ENCODE measurements around the gene RPEL1.
"Not testable (repeated sequence)": the region's sequence is repeated elsewhere in the genome, so short reads cannot be mapped to it uniquely, and the experiment has no call there.

RPEL1 gene

GRCh38 chr10:103235775-103236174 lies 9.9 kb upstream of the RPEL1 start:
- no peak for DNase-seq (ENCODE audit: low read depth)

- DNase-seq (ENCODE audit: low read depth): no peak
Observed at GRCh38 chr10:103238506-103239252, 7.0 kb upstream of the RPEL1 start.

GRCh38 chr10:103241262-103242011 lies 4.2 kb upstream of the RPEL1 start:
- no peak for DNase-seq (ENCODE audit: low read depth)

- DNase-seq (ENCODE audit: low read depth): no peak
Observed at GRCh38 chr10:103244666-103245271, 918 bp upstream of the RPEL1 start.

- no peak for DNase-seq (ENCODE audit: low read depth)
Observed at GRCh38 chr10:103246324-103246723, 637 bp downstream of the RPEL1 start.

- DNase-seq (ENCODE audit: low read depth): no peak
Observed at GRCh38 chr10:103254113-103254512, 8.4 kb downstream of the RPEL1 start.

- no peak for DNase-seq (ENCODE audit: low read depth)
Observed at GRCh38 chr10:103254538-103255325, 9.0 kb downstream of the RPEL1 start.

- no peak for DNase-seq (ENCODE audit: low read depth)
Observed at GRCh38 chr10:103256613-103257012, 10.9 kb downstream of the RPEL1 start.

- DNase-seq (ENCODE audit: low read depth): no peak
Observed at GRCh38 chr10:103257812-103258211, 12.1 kb downstream of the RPEL1 start.

GRCh38 chr10:103258928-103259327 lies 13.2 kb downstream of the RPEL1 start:
- not testable (repeated sequence) for DNase-seq (ENCODE audit: low read depth)

- DNase-seq (ENCODE audit: low read depth): no peak
Observed at GRCh38 chr10:103259989-103260388, 14.3 kb downstream of the RPEL1 start.

GRCh38 chr10:103262229-103262628 lies 16.5 kb downstream of the RPEL1 start:
- DNase-seq (ENCODE audit: low read depth): no peak

- DNase-seq (ENCODE audit: low read depth): no peak
Observed at GRCh38 chr10:103265717-103266329, 20.1 kb downstream of the RPEL1 start.

GRCh38 chr10:103273041-103273441 lies 27.4 kb downstream of the RPEL1 start:
- DNase-seq (ENCODE audit: low read depth): peak; percentile 100

GRCh38 chr10:103276251-103276895 lies 30.7 kb downstream of the RPEL1 start:
- DNase-seq (ENCODE audit: low read depth): no peak

- no peak for DNase-seq (ENCODE audit: low read depth)
Observed at GRCh38 chr10:103276896-103277712, 31.4 kb downstream of the RPEL1 start, which contains the start of gene INA. Gene INA, plus strand, starts transcription at chr10:103277138. Its CDS starts 74 bp downstream, at chr10:103277212.

- DNase-seq (ENCODE audit: low read depth): no peak
Observed at GRCh38 chr10:103277713-103278536, 32.2 kb downstream of the RPEL1 start.

- no peak for DNase-seq (ENCODE audit: low read depth)
Observed at GRCh38 chr10:103278537-103278823, 32.8 kb downstream of the RPEL1 start.

- DNase-seq (ENCODE audit: low read depth): no peak
Observed at GRCh38 chr10:103278862-103279298, 33.2 kb downstream of the RPEL1 start.

GRCh38 chr10:103280031-103280430 lies 34.3 kb downstream of the RPEL1 start:
- no peak for DNase-seq (ENCODE audit: low read depth)
